HG03432 (cell line): ENCODE data around the gene P2RY14.

Source experiments
- ATAC-seq: cut with Tn5 transposase; IDR thresholded peaks from one replicate; pipeline ENCODE4 v1.9.1; 2021; ENCODE audit warnings: mild to moderate bottlenecking, moderate library complexity; ENCODE audit not compliant: unreplicated experiment

Gene P2RY14

GRCh38 chr3:151192545-151192944, 85.8 kb downstream of the P2RY14 start:
- ATAC-seq: no peak

GRCh38 chr3:151191095-151191494, 87.2 kb downstream of the P2RY14 start:
- ATAC-seq: no peak

- ATAC-seq: no peak
Measured at GRCh38 chr3:151183265-151183671, 95.1 kb downstream of the P2RY14 start.

GRCh38 chr3:151182349-151183079, 95.8 kb downstream of the P2RY14 start:
- ATAC-seq: no peak

- no peak for ATAC-seq
Measured at GRCh38 chr3:151178208-151178845, 100.0 kb downstream of the P2RY14 start.

GRCh38 chr3:151175952-151176351, 102.4 kb downstream of the P2RY14 start:
- no peak for ATAC-seq

- ATAC-seq: no peak
Measured at GRCh38 chr3:151174351-151174750, 104.0 kb downstream of the P2RY14 start.

GRCh38 chr3:151171145-151171757, 107.1 kb downstream of the P2RY14 start:
- peak; percentile 71 for ATAC-seq

GRCh38 chr3:151169948-151170679, 108.2 kb downstream of the P2RY14 start:
- peak; percentile 51 for ATAC-seq

- ATAC-seq: peak; percentile 43
Measured at GRCh38 chr3:151169262-151169947, 108.9 kb downstream of the P2RY14 start.

GRCh38 chr3:151168269-151169094, 109.9 kb downstream of the P2RY14 start:
- peak; percentile 56 for ATAC-seq

GRCh38 chr3:151166161-151166560, 112.2 kb downstream of the P2RY14 start:
- ATAC-seq: no peak

GRCh38 chr3:151165226-151165625, 113.1 kb downstream of the P2RY14 start:
- no peak for ATAC-seq
